ENCODE results near the gene ALKBH5. TPM values are rescaled to one million over a fixed set of nuclear protein-coding genes. Genes with fewer than 3 reads are reported as not detected.

ALKBH5 gene
- total and polyA plus RNA-seq, 2 of the 8 experiments (the other 6 are each of a cell fraction or from before 2014, with no cell fraction given), result 63.7 to 86.4 TPM

DNA sequence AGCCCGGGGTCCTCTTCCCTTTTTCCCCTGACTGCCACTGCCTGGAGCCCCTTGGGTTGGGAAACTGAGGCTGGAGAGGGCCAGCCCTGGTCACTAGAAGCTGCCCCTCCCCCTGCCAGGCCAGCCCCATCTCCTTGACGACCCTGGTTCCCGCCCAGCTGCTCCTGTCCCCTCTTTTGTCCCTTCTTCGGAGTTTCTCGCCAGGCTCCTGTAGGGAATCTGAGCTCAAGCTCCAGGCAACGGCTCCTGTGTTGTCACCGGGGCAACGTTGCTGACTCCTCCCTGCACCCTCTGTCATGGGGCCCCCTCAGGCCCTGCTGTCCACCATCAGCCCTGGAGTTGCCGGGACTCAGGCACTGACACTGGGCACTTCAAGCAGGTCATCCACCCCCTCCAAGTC is 47.5 kb downstream of the ALKBH5 start:
- no peak overlapping the region for H3K4me2 ChIP-seq (ENCODE audit: insufficient read depth in 1 of 2, low read depth in 2 of 2, low read length in 2 of 2)
- H3K56ac ChIP-seq (replicated peaks; ENCODE audit: insufficient read length, low read depth, low read length), result no peak overlapping the region
- no peak overlapping the region for H3K4me3 ChIP-seq (ENCODE audit: extremely low read depth in 1 of 4, insufficient read depth in 2 of 4, low read depth in 3 of 4, low read length in 4 of 4)
- ChIA-PET CTCF (ENCODE audit: partially characterized antibody) (interaction anchor here (0.6 to 8.4 kb wide), 10 partner anchors 10 to 90 kb away, joined by 3 to 76 read pairs (median 5); no protein-coding TSS in a partner anchor), POLR2A (ENCODE audit: partially characterized antibody) (interaction anchor here (1.0 to 3.4 kb wide), 4 partner anchors 13 to 29 kb away, joined by 4 to 14 read pairs (median 6); partner anchors contain the start of genes FLII and MIEF2)
- H2BK5ac ChIP-seq (ENCODE audit: low read depth, low read length), result peak overlapping the region; percentile 52; the same call in 1 of the 2 replicates
- H4K5ac ChIP-seq (ENCODE audit: insufficient read length, low read depth, low read length), result no peak overlapping the region
- FAIRE-seq (no peak), DNase-seq (ENCODE audit: low read depth in 1 of 2, low spot score in 2 of 2) (no peak)
- no peak overlapping the region for H2BK12ac ChIP-seq (ENCODE audit: low read depth, low read length)
- H2AK5ac ChIP-seq (ENCODE audit: low read depth, low read length), result no peak overlapping the region
- H2AFZ ChIP-seq (ENCODE audit: low read length), result no peak overlapping the region
- no peak overlapping the region for H4K91ac ChIP-seq (replicated peaks; ENCODE audit: insufficient read length, low read length)
- no peak overlapping the region for H3K18ac ChIP-seq (ENCODE audit: extremely low read depth, low read length)
- H3K9ac ChIP-seq (replicated peaks in 1 of 4; ENCODE audit: extremely low read depth in 1 of 4, low read depth in 3 of 4, low read length in 3 of 4), result no peak overlapping the region
- H3K27me3 ChIP-seq (replicated peaks in 1 of 4; ENCODE audit: control insufficient read depth in 3 of 4, extremely low read depth in 1 of 4, insufficient read depth in 3 of 4, low read length in 3 of 4), result no peaks in the 10 kb centered on the region
- no peak overlapping the region for H3K23ac ChIP-seq (ENCODE audit: insufficient read length)
- peaks cover 0 to 9% (median 6%) of the 10 kb centered on the region in 4 experiments; a peak in 4 of 7 replicates for H3K4me1 ChIP-seq (replicated peaks in 1 of 4; ENCODE audit: control insufficient read depth in 3 of 4, insufficient read depth in 4 of 4, low read length in 3 of 4)
- peaks cover 46% of the 10 kb centered on the region for H3K79me1 ChIP-seq (ENCODE audit: low read depth, low read length)
- TF ChIP-seq EGR1 (IDR thresholded peaks at IDR 0.05; ENCODE audit: borderline replicate concordance, low read depth, low read length) (no peak), KDM1A (IDR thresholded peaks at IDR 0.05; ENCODE audit: borderline replicate concordance, low read length) (no peak)
- no peak overlapping the region for H3K4ac ChIP-seq (replicated peaks; ENCODE audit: insufficient read length, low read depth, low read length)
- H4K8ac ChIP-seq (ENCODE audit: extremely low read depth, insufficient read depth, low read length), result no peak overlapping the region
- peaks cover 3% of the 10 kb centered on the region for H3K23me2 ChIP-seq (ENCODE audit: low read depth, low read length)
- peaks cover 6 to 63% of the 10 kb centered on the region in 2 experiments for H3K79me2 ChIP-seq (ENCODE audit: control insufficient read depth in 1 of 2, insufficient read depth in 2 of 2, low read length in 2 of 2)
- no peak overlapping the region for H3K27ac ChIP-seq (ENCODE audit: low read depth, low read length)
- no peak overlapping the region for H2BK20ac ChIP-seq (ENCODE audit: low read length)
- H3K36me3 ChIP-seq (ENCODE audit: control insufficient read depth in 2 of 4, insufficient read depth in 4 of 4, low read length in 3 of 4), result peaks cover 15 to 33% (median 21%) of the 10 kb centered on the region in 4 experiments; a peak in 6 of 8 replicates
- H2BK15ac ChIP-seq (ENCODE audit: low read length), result no peak overlapping the region
- H2BK120ac ChIP-seq (replicated peaks; ENCODE audit: low read depth, low read length), result no peak overlapping the region
- peaks cover 20 to 31% of the 10 kb centered on the region in 2 experiments for H4K20me1 ChIP-seq (replicated peaks in 1 of 2; ENCODE audit: control insufficient read depth in 1 of 2, insufficient read depth in 2 of 2, low read length in 2 of 2)
- no peaks in the 10 kb centered on the region for H3K9me3 ChIP-seq (ENCODE audit: insufficient read depth in 2 of 2, low read depth in 1 of 2, low read length in 1 of 2)
- 76% methylated on average over 9 of the region's 9 CpGs; no CpG with 5 or more reads in 1 of the 2 experiments for WGBS, 2 experiments (ENCODE audit: extremely low coverage in 1 of 2, insufficient coverage in 1 of 2, insufficient read length in 1 of 2, insufficient replicate concordance in 2 of 2, low coverage in 1 of 2, low lambda C conversion rate in 2 of 2, missing lambda C conversion rate in 1 of 2)
- H3K14ac ChIP-seq (ENCODE audit: insufficient read length), result no peak overlapping the region
